Activated T-helper 2 cell treated with anti-CD3 and anti-CD28 coated beads, Interferon-gamma antibody, Interleukin-2, Interleukin-4, amounts not matched to agents 10 μg/mL and 5 μg/mL and 100 μg/mL, durations not matched to agents 14 hours and 24 hours and 36 hours (primary cell): ENCODE data around the gene PAX7. TPM values are rescaled to one million over a fixed set of nuclear protein-coding genes. Genes with fewer than 3 reads are reported as not detected.

ENCODE experiments used
- DNase-seq: peaks from one replicate; pipeline ENCODE4 v3.0.0; 2021; ENCODE audit warnings: low spot score
- H3K27ac Mint-ChIP-seq: one replicate; pipeline ENCODE4 v1.8.0; 2021; ENCODE audit warnings: mixed read lengths
- H3K27me3 Mint-ChIP-seq: one replicate; pipeline ENCODE4 v1.8.0; 2021; ENCODE audit warnings: low read depth, mixed read lengths
- H3K36me3 Mint-ChIP-seq: one replicate; pipeline ENCODE4 v1.8.0; 2021; ENCODE audit warnings: low read depth, mixed read lengths
- H3K4me1 Mint-ChIP-seq: one replicate; pipeline ENCODE4 v1.8.0; 2021; ENCODE audit warnings: low read depth, mixed read lengths
- H3K4me3 Mint-ChIP-seq: one replicate; pipeline ENCODE4 v1.8.0; 2021; ENCODE audit warnings: low read depth, mild to moderate bottlenecking, moderate library complexity, mixed read lengths
- H3K9me3 Mint-ChIP-seq: one replicate; pipeline ENCODE4 v1.8.0; 2021; ENCODE audit warnings: mixed read lengths
- intact Hi-C: fragments of 100-400 bp; cut with micrococcal nuclease; formaldehyde crosslinking; loops from one replicate; pipeline ENCODE4 v1.15.1; 2023
- total RNA-seq: library from RNA; stranded (reverse); gene quantifications from 2 replicates; pipeline ENCODE4 v1.2.3, GENCODE V29; 2022

Gene PAX7
- total RNA-seq, 1 donor from 2014 or later = not detected

- H3K4me3 Mint-ChIP-seq = no peak overlapping the region
- intact Hi-C loops = no loop called here
Observed at GRCh38 chr1:18667333-18667732, 36.7 kb downstream of the PAX7 start.

GRCh38 chr1:18668046-18668445 lies 37.4 kb downstream of the PAX7 start:
- no peaks in the 10 kb centered on the region for H3K4me1 Mint-ChIP-seq
- DNase-seq = no peak
- intact Hi-C loops = no loop called here
- peaks cover 8% of the 10 kb centered on the region for H3K27me3 Mint-ChIP-seq
- H3K4me3 Mint-ChIP-seq = no peak overlapping the region
- no peaks in the 10 kb centered on the region for H3K36me3 Mint-ChIP-seq
- H3K27ac Mint-ChIP-seq = no peak overlapping the region
- no peaks in the 10 kb centered on the region for H3K9me3 Mint-ChIP-seq

More at GRCh38 chr1:18667333-18667732, 36.7 kb downstream of the PAX7 start:
- Mint-ChIP-seq H3K9me3 (no peaks in the 10 kb centered on the region), H3K4me1 (no peaks in the 10 kb centered on the region), H3K36me3 (no peaks in the 10 kb centered on the region), H3K27me3 (peaks cover 7% of the 10 kb centered on the region), H3K27ac (no peak overlapping the region)
- DNase-seq = no peak

GRCh38 chr1:18668750-18669404 lies 38.2 kb downstream of the PAX7 start:
- intact Hi-C loops = no loop called here

GRCh38 chr1:18670121-18670867 lies 39.6 kb downstream of the PAX7 start:
- H3K9me3 Mint-ChIP-seq = no peaks in the 10 kb centered on the region
- no peak for DNase-seq
- no peak overlapping the region for H3K27ac Mint-ChIP-seq
- H3K4me3 Mint-ChIP-seq = no peak overlapping the region
- H3K36me3 Mint-ChIP-seq = no peaks in the 10 kb centered on the region
- no peaks in the 10 kb centered on the region for H3K4me1 Mint-ChIP-seq
- H3K27me3 Mint-ChIP-seq = peaks cover 15% of the 10 kb centered on the region
- intact Hi-C loops = no loop called here

More at GRCh38 chr1:18668750-18669404, 38.2 kb downstream of the PAX7 start:
- no peaks in the 10 kb centered on the region for H3K36me3 Mint-ChIP-seq
- no peaks in the 10 kb centered on the region for H3K9me3 Mint-ChIP-seq
- DNase-seq = no peak
- H3K27me3 Mint-ChIP-seq = peaks cover 9% of the 10 kb centered on the region
- no peaks in the 10 kb centered on the region for H3K4me1 Mint-ChIP-seq
- H3K4me3 Mint-ChIP-seq = no peak overlapping the region
- H3K27ac Mint-ChIP-seq = no peak overlapping the region

GRCh38 chr1:18670868-18671225 lies 40.2 kb downstream of the PAX7 start:
- DNase-seq = no peak
- Mint-ChIP-seq H3K4me3 (no peak overlapping the region), H3K9me3 (no peaks in the 10 kb centered on the region), H3K4me1 (no peaks in the 10 kb centered on the region), H3K27ac (no peak overlapping the region), H3K36me3 (no peaks in the 10 kb centered on the region), H3K27me3 (peaks cover 15% of the 10 kb centered on the region)
- intact Hi-C loops = no loop called here

GRCh38 chr1:18673976-18674375 lies 43.3 kb downstream of the PAX7 start:
- no peak overlapping the region for H3K27ac Mint-ChIP-seq
- H3K4me3 Mint-ChIP-seq = no peak overlapping the region
- intact Hi-C loops = no loop called here
- H3K9me3 Mint-ChIP-seq = no peaks in the 10 kb centered on the region
- H3K4me1 Mint-ChIP-seq = no peaks in the 10 kb centered on the region
- no peaks in the 10 kb centered on the region for H3K36me3 Mint-ChIP-seq
- H3K27me3 Mint-ChIP-seq = peaks cover 7% of the 10 kb centered on the region
- DNase-seq = no peak

GRCh38 chr1:18676332-18676781 lies 45.7 kb downstream of the PAX7 start:
- H3K27me3 Mint-ChIP-seq = peaks cover 7% of the 10 kb centered on the region
- H3K36me3 Mint-ChIP-seq = no peaks in the 10 kb centered on the region
- H3K4me3 Mint-ChIP-seq = no peak overlapping the region
- H3K4me1 Mint-ChIP-seq = peaks cover 1% of the 10 kb centered on the region
- no peak overlapping the region for H3K27ac Mint-ChIP-seq
- no peaks in the 10 kb centered on the region for H3K9me3 Mint-ChIP-seq
- intact Hi-C loops = no loop called here
- DNase-seq = no peak

GRCh38 chr1:18681423-18681835 lies 50.8 kb downstream of the PAX7 start:
- Mint-ChIP-seq H3K9me3 (no peaks in the 10 kb centered on the region), H3K36me3 (no peaks in the 10 kb centered on the region), H3K4me3 (no peak overlapping the region), H3K27ac (no peak overlapping the region), H3K27me3 (peaks cover 2% of the 10 kb centered on the region), H3K4me1 (peaks cover 1% of the 10 kb centered on the region)
- intact Hi-C loops = loop anchor here (2.0 kb wide), 1 partner anchor 85 kb away; no protein-coding TSS in a partner anchor
- DNase-seq = no peak

- Mint-ChIP-seq H3K27me3 (peaks cover 2% of the 10 kb centered on the region), H3K27ac (no peak overlapping the region), H3K36me3 (no peaks in the 10 kb centered on the region), H3K4me3 (no peak overlapping the region), H3K4me1 (peaks cover 1% of the 10 kb centered on the region), H3K9me3 (no peaks in the 10 kb centered on the region)
- DNase-seq = no peak
- intact Hi-C loops = no loop called here
Observed at GRCh38 chr1:18682375-18682774, 51.7 kb downstream of the PAX7 start.

- Mint-ChIP-seq H3K27ac (no peak overlapping the region), H3K4me3 (no peak overlapping the region), H3K9me3 (no peaks in the 10 kb centered on the region), H3K4me1 (peaks cover 1% of the 10 kb centered on the region), H3K27me3 (peaks cover 2% of the 10 kb centered on the region), H3K36me3 (no peaks in the 10 kb centered on the region)
- DNase-seq = no peak
- intact Hi-C loops = no loop called here
Observed at GRCh38 chr1:18684303-18684702, 53.7 kb downstream of the PAX7 start.

- intact Hi-C loops = no loop called here
- DNase-seq = no peak
- H3K36me3 Mint-ChIP-seq = no peaks in the 10 kb centered on the region
- no peak overlapping the region for H3K27ac Mint-ChIP-seq
- no peak overlapping the region for H3K4me3 Mint-ChIP-seq
- H3K27me3 Mint-ChIP-seq = peaks cover 2% of the 10 kb centered on the region
- no peaks in the 10 kb centered on the region for H3K4me1 Mint-ChIP-seq
- H3K9me3 Mint-ChIP-seq = no peaks in the 10 kb centered on the region
Observed at GRCh38 chr1:18686540-18686939, 55.9 kb downstream of the PAX7 start.

GRCh38 chr1:18687273-18687672 lies 56.6 kb downstream of the PAX7 start:
- no peak for DNase-seq
- no peaks in the 10 kb centered on the region for H3K9me3 Mint-ChIP-seq
- no peak overlapping the region for H3K4me3 Mint-ChIP-seq
- intact Hi-C loops = no loop called here
- H3K4me1 Mint-ChIP-seq = no peaks in the 10 kb centered on the region
- no peak overlapping the region for H3K27ac Mint-ChIP-seq
- no peaks in the 10 kb centered on the region for H3K36me3 Mint-ChIP-seq
- H3K27me3 Mint-ChIP-seq = peaks cover 2% of the 10 kb centered on the region

- Mint-ChIP-seq H3K4me3 (no peak overlapping the region), H3K27ac (no peak overlapping the region), H3K4me1 (no peaks in the 10 kb centered on the region), H3K9me3 (no peaks in the 10 kb centered on the region), H3K27me3 (peaks cover 6% of the 10 kb centered on the region), H3K36me3 (no peaks in the 10 kb centered on the region)
- intact Hi-C loops = no loop called here
- no peak for DNase-seq
Observed at GRCh38 chr1:18691648-18692047, 61.0 kb downstream of the PAX7 start.
